Suprapubic skin (tissue), 4 donors: ENCODE measurements around the gene KITLG. TPM values are rescaled to one million over a fixed set of nuclear protein-coding genes. Genes with fewer than 3 reads are reported as not detected.

Experiments used
- DNase-seq, 2 donors: peaks; one replicate each; pipeline ENCODE4 v3.0.0-alpha.2; 2019; ENCODE audit warnings: low spot score in 2 of 2
- H3K27ac ChIP-seq: fragments of 200-600 bp; sonication (generic); one replicate; pipeline ENCODE4 v1.5.1; 2019
- H3K27me3 ChIP-seq: fragments of 200-600 bp; sonication (generic); one replicate; pipeline ENCODE4 v1.5.1; 2019
- H3K36me3 ChIP-seq: fragments of 200-600 bp; sonication (generic); one replicate; pipeline ENCODE4 v1.5.1; 2019
- H3K4me1 ChIP-seq: fragments of 200-600 bp; sonication (generic); one replicate; pipeline ENCODE4 v1.5.1; 2019
- H3K4me3 ChIP-seq: fragments of 200-600 bp; sonication (generic); one replicate; pipeline ENCODE4 v1.5.1; 2019; ENCODE audit warnings: mild to moderate bottlenecking
- H3K9me3 ChIP-seq: fragments of 200-600 bp; sonication (generic); one replicate; pipeline ENCODE4 v1.5.1; 2019
- CTCF ChIP-seq, 2 donors: fragments of 200-600 bp in 1 of 2; fragments of 450-650 bp in 1 of 2; sonication (generic) in 1 of 2; IDR thresholded peaks; one replicate each; pipeline ENCODE4 v1.5.1; 2016 to 2019; ENCODE audit warnings: antibody characterized with exemption in 2 of 2, mild to moderate bottlenecking in 1 of 2, moderate library complexity in 1 of 2
- EP300 ChIP-seq: sonication (generic); formaldehyde crosslinking; IDR thresholded peaks from one replicate; pipeline ENCODE4 v1.6.1; 2017; ENCODE audit warnings: antibody characterized with exemption
- POLR2A ChIP-seq, 2 donors: fragments of 450-650 bp; IDR thresholded peaks; one replicate each; pipeline ENCODE4 v1.6.1; 2017; ENCODE audit warnings: antibody characterized with exemption in 2 of 2, mild to moderate bottlenecking in 2 of 2, moderate library complexity in 2 of 2
- POLR2AphosphoS5 ChIP-seq, 3 donors: sonication (generic); formaldehyde crosslinking; IDR thresholded peaks; one replicate each; pipeline ENCODE4 v1.6.1; 2017; ENCODE audit warnings: antibody characterized with exemption in 3 of 3
- WGBS: methylation state at CpG from one replicate; pipeline ENCODE4 v1.1.5; 2018; 5-methylcytosine and 5-hydroxymethylcytosine counted together
- total RNA-seq, 4 donors: library from RNA; depleted of rRNA; stranded (reverse); fragments of >200 nt; gene quantifications; one replicate each; pipeline ENCODE4 v1.1.0, GENCODE V29; 2016

Gene KITLG
- total RNA-seq, 4 donors from 2014 or later = 10.5 to 17.6 (median 12.6) TPM

GRCh38 chr12:88539893-88540292 is 40.4 kb downstream of the KITLG start:
- Histone ChIP-seq H3K9me3 (no peaks in the 10 kb centered on the region), H3K4me3 (no peak overlapping the region), H3K4me1 (peaks cover 28% of the 10 kb centered on the region), H3K36me3 (peaks cover 12% of the 10 kb centered on the region), H3K27me3 (no peaks in the 10 kb centered on the region), H3K27ac (no peak overlapping the region)
- DNase-seq = no peak
- TF ChIP-seq EP300 = no peak
- TF ChIP-seq CTCF (IDR thresholded peaks at IDR 0.05) = no peak
- no peak for TF ChIP-seq POLR2A (IDR thresholded peaks at IDR 0.05)
- no peak for TF ChIP-seq POLR2AphosphoS5 (IDR thresholded peaks at IDR 0.05)
- 42% methylated on average over 1 of the region's 1 CpG for WGBS

GRCh38 chr12:88538697-88539096 is 41.6 kb downstream of the KITLG start:
- no peak for DNase-seq
- H3K27ac ChIP-seq = no peak overlapping the region
- H3K27me3 ChIP-seq = no peaks in the 10 kb centered on the region
- peaks cover 26% of the 10 kb centered on the region for H3K4me1 ChIP-seq
- 34% methylated on average over 2 of the region's 2 CpGs for WGBS
- TF ChIP-seq POLR2AphosphoS5 (IDR thresholded peaks at IDR 0.05) (peak in 1 of 3 donors; percentile 8), CTCF (IDR thresholded peaks at IDR 0.05) (no peak), EP300 (no peak)
- H3K4me3 ChIP-seq = no peak overlapping the region
- peaks cover 11% of the 10 kb centered on the region for H3K36me3 ChIP-seq
- no peaks in the 10 kb centered on the region for H3K9me3 ChIP-seq

GRCh38 chr12:88538250-88538649 is 42.0 kb downstream of the KITLG start:
- no peak for DNase-seq
- TF ChIP-seq POLR2AphosphoS5 (IDR thresholded peaks at IDR 0.05) (no peak), CTCF (IDR thresholded peaks at IDR 0.05) (no peak), EP300 (no peak), POLR2A (IDR thresholded peaks at IDR 0.05) (no peak)
- Histone ChIP-seq H3K27me3 (no peaks in the 10 kb centered on the region), H3K27ac (peak overlapping the region; percentile 23), H3K4me3 (no peak overlapping the region), H3K9me3 (no peaks in the 10 kb centered on the region), H3K4me1 (peaks cover 26% of the 10 kb centered on the region), H3K36me3 (peaks cover 7% of the 10 kb centered on the region)
- 63% methylated on average over 1 of the region's 1 CpG for WGBS

GRCh38 chr12:88530868-88531267 is 49.4 kb downstream of the KITLG start:
- Histone ChIP-seq H3K4me3 (no peak overlapping the region), H3K9me3 (no peaks in the 10 kb centered on the region), H3K27me3 (no peaks in the 10 kb centered on the region), H3K27ac (no peak overlapping the region), H3K36me3 (peaks cover 6% of the 10 kb centered on the region), H3K4me1 (peaks cover 19% of the 10 kb centered on the region)
- DNase-seq = no peak
- TF ChIP-seq EP300 (no peak), POLR2A (IDR thresholded peaks at IDR 0.05) (no peak), POLR2AphosphoS5 (IDR thresholded peaks at IDR 0.05) (no peak), CTCF (IDR thresholded peaks at IDR 0.05) (no peak)
- 69% methylated on average over 1 of the region's 1 CpG for WGBS

GRCh38 chr12:88529531-88530488 is 50.5 kb downstream of the KITLG start:
- peaks cover 19% of the 10 kb centered on the region for H3K4me1 ChIP-seq
- DNase-seq = no peak
- peak overlapping the region; percentile 39 for H3K27ac ChIP-seq
- 36% methylated on average over 9 of the region's 9 CpGs for WGBS
- H3K9me3 ChIP-seq = no peaks in the 10 kb centered on the region
- H3K27me3 ChIP-seq = no peaks in the 10 kb centered on the region
- peaks cover 6% of the 10 kb centered on the region for H3K36me3 ChIP-seq
- TF ChIP-seq CTCF (IDR thresholded peaks at IDR 0.05) = no peak
- TF ChIP-seq POLR2A (IDR thresholded peaks at IDR 0.05) = no peak
- peak overlapping the region; percentile 5 for H3K4me3 ChIP-seq
